Right lobe of liver (tissue), 6 donors: Measurements from ENCODE around the gene SYT17. TPM values are rescaled to one million over a fixed set of nuclear protein-coding genes. Genes with fewer than 3 reads are reported as not detected.

Source experiments
- ATAC-seq, 4 donors: fragments of 200-7000 bp; cut with Tn5 transposase; one replicate each; pipeline ENCODE4 v1.9.1; 2020; ENCODE audit warnings: mild to moderate bottlenecking in 4 of 4, moderate library complexity in 4 of 4
- DNase-seq, 3 donors: peaks; one replicate each; pipeline ENCODE4 v3.0.0-alpha.2; 2020
- H3K27ac ChIP-seq, 3 donors: fragments of 200-600 bp; one replicate each; pipeline ENCODE4 v1.8.0; 2022
- H3K27me3 ChIP-seq, 2 donors: fragments of 200-600 bp; one replicate each; pipeline ENCODE4 v1.8.0; 2022
- H3K36me3 ChIP-seq, 4 donors: fragments of 200-600 bp; sonication (generic) in 1 of 4; one replicate each; pipeline versions ENCODE4 v1.5.1 to v1.8.0; 2017 to 2022; ENCODE audit warnings: control low read depth in 1 of 4
- H3K4me1 ChIP-seq, 4 donors: fragments of 200-600 bp; sonication (generic) in 1 of 4; one replicate each; pipeline versions ENCODE4 v1.5.1 to v1.8.0; 2017 to 2022; ENCODE audit warnings: control low read depth in 1 of 4
- H3K4me3 ChIP-seq, 3 donors: fragments of 200-600 bp; one replicate each; pipeline ENCODE4 v1.8.0; 2022
- H3K9me3 ChIP-seq, 4 donors: fragments of 200-600 bp; sonication (generic) in 1 of 4; one replicate each; pipeline versions ENCODE4 v1.5.1 to v1.8.0; 2017 to 2022; ENCODE audit warnings: control low read depth in 1 of 4
- POLR2A ChIP-seq: fragments of 450-650 bp; IDR thresholded peaks from one replicate; pipeline ENCODE4 v1.6.1; 2017; ENCODE audit warnings: antibody characterized with exemption, mild to moderate bottlenecking
- WGBS: methylation state at CpG from one replicate; pipeline ENCODE4 v1.1.6; 2018; ENCODE audit warnings: low coverage, low lambda C conversion rate; ENCODE audit not compliant: insufficient coverage; ENCODE audit errors: missing lambda C conversion rate; 5-methylcytosine and 5-hydroxymethylcytosine counted together
- intact Hi-C, 2 donors: fragments of 100-400 bp; cut with DNase I; formaldehyde crosslinking; loops; one replicate each; pipeline versions ENCODE4 v1.11.2 to v1.14.1; 2022
- total RNA-seq, 6 experiments: library from RNA; depleted of rRNA in 2 of 6; stranded (reverse); fragments of >200 nt in 2 of 6; fragmentation: NEBNext Ultra II Directional in 3 of 6; extraction: Animal tissue kit (Norgen Biotek cat#: 25700) in 3 of 6; gene quantifications; one replicate each; pipeline versions ENCODE4 v1.1.0 to v1.2.4, GENCODE V29; 2016 to 2023
- TF ChIP-seq, protein P1 (sequence below), 4 donors: fragments of 200-600 bp in 3 of 4; fragments of 450-650 bp in 1 of 4; IDR thresholded peaks; one replicate each; pipeline versions ENCODE4 v1.5.1 to v1.8.0; 2016 to 2022; ENCODE audit warnings: antibody characterized with exemption in 4 of 4, mild to moderate bottlenecking in 2 of 4
- donor health status: DM: no; HTN: yes; CAD: no.
- donor health status: DM: no; HTN: no; CAD: no.
- donor health status: DM: no; HTN: no; CAD: no.
- donor health status: DM: no; HTN: yes; CAD: no.
- donor health status: DM: no; HTN: yes; CAD: no.

The SYT17 gene
- total RNA-seq, 6 experiments from 2014 or later: 8.2 to 14.1 (median 9.5) TPM

DNA sequence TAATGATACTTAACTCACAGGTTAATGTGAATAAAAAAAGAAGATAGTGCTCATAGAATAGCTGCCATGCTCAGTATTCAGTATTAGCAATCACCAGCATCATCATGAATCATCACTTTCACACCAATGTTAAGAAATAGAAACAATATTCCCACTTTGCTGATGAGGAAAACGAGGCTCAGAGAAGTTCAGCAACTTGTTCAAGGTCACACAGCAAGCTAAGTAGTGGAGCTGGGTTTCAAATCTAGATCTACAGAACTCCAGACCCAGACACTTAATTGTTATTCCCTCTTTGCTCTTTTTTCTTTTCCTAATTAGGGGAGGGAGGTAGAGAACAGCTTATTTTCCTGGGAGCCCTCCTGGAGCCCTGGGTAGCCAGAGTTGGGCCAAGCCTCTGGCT is 140.4 kb downstream of the SYT17 start:
- no peak for DNase-seq
- no peak overlapping the region for H3K4me3 ChIP-seq
- TF ChIP-seq, protein P1, sequence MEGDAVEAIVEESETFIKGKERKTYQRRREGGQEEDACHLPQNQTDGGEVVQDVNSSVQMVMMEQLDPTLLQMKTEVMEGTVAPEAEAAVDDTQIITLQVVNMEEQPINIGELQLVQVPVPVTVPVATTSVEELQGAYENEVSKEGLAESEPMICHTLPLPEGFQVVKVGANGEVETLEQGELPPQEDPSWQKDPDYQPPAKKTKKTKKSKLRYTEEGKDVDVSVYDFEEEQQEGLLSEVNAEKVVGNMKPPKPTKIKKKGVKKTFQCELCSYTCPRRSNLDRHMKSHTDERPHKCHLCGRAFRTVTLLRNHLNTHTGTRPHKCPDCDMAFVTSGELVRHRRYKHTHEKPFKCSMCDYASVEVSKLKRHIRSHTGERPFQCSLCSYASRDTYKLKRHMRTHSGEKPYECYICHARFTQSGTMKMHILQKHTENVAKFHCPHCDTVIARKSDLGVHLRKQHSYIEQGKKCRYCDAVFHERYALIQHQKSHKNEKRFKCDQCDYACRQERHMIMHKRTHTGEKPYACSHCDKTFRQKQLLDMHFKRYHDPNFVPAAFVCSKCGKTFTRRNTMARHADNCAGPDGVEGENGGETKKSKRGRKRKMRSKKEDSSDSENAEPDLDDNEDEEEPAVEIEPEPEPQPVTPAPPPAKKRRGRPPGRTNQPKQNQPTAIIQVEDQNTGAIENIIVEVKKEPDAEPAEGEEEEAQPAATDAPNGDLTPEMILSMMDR (IDR thresholded peaks at IDR 0.05): no peak
- TF ChIP-seq POLR2A: no peak
- ATAC-seq: no peak
- H3K4me1 ChIP-seq: no peaks in the 10 kb centered on the region
- 31% methylated on average over 1 of the region's 1 CpG for WGBS
- no peaks in the 10 kb centered on the region for H3K27me3 ChIP-seq
- no peaks in the 10 kb centered on the region for H3K36me3 ChIP-seq
- H3K27ac ChIP-seq: no peak overlapping the region
- intact Hi-C loops: no loop called here
- H3K9me3 ChIP-seq: no peaks in the 10 kb centered on the region

DNA sequence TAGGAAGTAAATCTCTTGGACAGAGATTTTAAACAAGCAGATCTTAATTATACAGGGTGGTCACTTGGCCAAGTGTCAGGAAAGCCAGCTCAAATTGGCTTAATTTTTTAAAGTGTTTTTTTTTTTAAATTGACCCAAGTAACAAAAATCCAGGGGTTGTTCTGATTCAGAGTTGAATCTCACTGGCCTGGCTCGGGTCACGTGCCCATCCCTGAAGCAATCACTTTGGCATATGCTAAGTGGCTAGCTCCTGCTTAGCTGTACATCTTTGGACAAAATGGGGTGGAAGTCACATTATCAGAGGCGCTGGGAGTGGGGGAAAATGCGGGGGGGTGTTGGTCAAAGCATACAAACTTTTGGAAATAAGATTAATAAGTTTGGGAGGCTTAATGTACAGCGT is 141.1 kb downstream of the SYT17 start:
- intact Hi-C loops: no loop called here
- no peak for TF ChIP-seq POLR2A
- TF ChIP-seq, protein P1 (IDR thresholded peaks at IDR 0.05): no peak
- no peak for ATAC-seq
- H3K4me3 ChIP-seq: no peak overlapping the region
- H3K4me1 ChIP-seq: no peaks in the 10 kb centered on the region
- no peak overlapping the region for H3K27ac ChIP-seq
- H3K27me3 ChIP-seq: no peaks in the 10 kb centered on the region
- no peaks in the 10 kb centered on the region for H3K9me3 ChIP-seq
- 71% methylated on average over 5 of the region's 5 CpGs for WGBS
- no peaks in the 10 kb centered on the region for H3K36me3 ChIP-seq
- DNase-seq: no peak

DNA sequence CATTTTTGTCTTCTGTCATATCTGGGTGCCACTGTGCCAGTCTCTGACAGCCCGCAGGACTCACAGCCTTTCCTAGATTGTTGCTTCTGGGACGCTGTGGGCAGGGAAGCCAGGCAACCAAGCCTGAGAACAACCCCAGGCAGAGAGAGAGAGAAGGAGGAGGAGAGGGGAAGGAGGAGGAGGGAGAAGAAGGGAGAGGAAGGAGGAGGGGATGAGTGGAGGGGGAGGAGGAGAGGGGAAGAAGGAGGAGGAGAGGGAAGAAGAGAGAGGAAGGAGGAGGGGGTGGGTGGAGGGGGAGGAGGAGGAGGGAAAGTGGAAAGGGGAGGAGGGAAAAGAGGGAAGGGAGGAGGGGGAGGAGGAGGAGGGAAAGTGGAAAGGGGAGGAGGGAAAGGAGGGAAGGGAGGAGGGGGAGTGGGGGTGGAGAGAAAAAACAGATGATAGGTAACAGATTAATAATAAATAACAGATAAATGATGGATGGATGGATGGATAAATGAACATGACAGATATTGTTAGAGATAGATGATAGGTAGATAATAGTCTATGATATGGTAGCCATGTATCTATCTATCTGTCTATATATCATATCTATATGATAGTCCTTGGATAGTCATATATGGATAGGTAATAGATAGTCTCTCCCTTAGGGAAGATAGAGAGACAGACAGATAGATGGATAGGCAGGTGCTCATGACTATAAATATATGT is 146.8 kb downstream of the SYT17 start:
- TF ChIP-seq, protein P1 (IDR thresholded peaks at IDR 0.05): no peak
- TF ChIP-seq POLR2A: no peak
- WGBS: 63% methylated on average over 2 of the region's 2 CpGs
- H3K9me3 ChIP-seq: no peaks in the 10 kb centered on the region
- no peaks in the 10 kb centered on the region for H3K4me1 ChIP-seq
- H3K27me3 ChIP-seq: no peaks in the 10 kb centered on the region
- DNase-seq (no peak), ATAC-seq (no peak)
- H3K4me3 ChIP-seq: no peak overlapping the region
- intact Hi-C loops: no loop called here
- no peak overlapping the region for H3K27ac ChIP-seq
- no peaks in the 10 kb centered on the region for H3K36me3 ChIP-seq

DNA sequence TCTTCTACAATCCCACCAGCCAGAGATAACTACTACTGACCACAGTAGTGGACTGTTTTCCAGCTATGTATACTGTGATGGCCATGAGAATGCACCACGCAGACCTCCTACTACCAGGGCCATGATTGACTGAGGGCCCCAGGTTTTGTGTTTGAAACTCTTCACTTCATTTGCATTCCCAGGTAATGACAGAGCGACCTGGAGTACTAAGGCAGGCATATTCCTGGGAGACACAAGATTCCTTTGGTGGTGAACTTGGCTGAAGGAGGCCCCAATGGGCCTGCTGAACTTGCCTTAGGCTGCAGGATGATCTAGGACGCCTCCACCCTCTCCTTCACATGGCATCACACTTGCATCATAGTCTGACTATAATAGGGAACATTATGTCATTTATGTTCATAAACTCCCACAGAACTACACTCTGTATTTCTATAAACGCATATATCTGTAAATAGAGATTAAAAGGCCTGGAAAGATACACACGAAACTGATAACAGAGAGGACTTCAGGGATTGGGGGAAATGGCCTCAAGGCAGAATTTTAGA is 147.9 kb downstream of the SYT17 start:
- TF ChIP-seq POLR2A: no peak
- TF ChIP-seq, protein P1 (IDR thresholded peaks at IDR 0.05): no peak
- Histone ChIP-seq H3K36me3 (no peaks in the 10 kb centered on the region), H3K27me3 (no peaks in the 10 kb centered on the region), H3K9me3 (no peaks in the 10 kb centered on the region), H3K4me1 (no peaks in the 10 kb centered on the region), H3K4me3 (no peak overlapping the region), H3K27ac (no peak overlapping the region)
- DNase-seq (no peak), ATAC-seq (no peak)
- WGBS: 47% methylated on average over 2 of the region's 5 CpGs
- intact Hi-C loops: no loop called here
